ENCODE results near the gene ARHGAP26.
"Not testable (repeated sequence)": the region's sequence is repeated elsewhere in the genome, so short reads cannot be mapped to it uniquely, and the experiment has no call there.

Gene ARHGAP26

GRCh38 chr5:143200781-143201398, 430.7 kb downstream of the ARHGAP26 start:
- no peak for DNase-seq

GRCh38 chr5:143201589-143201988, 431.4 kb downstream of the ARHGAP26 start:
- no peak for DNase-seq

GRCh38 chr5:143203301-143203956, 433.3 kb downstream of the ARHGAP26 start:
- DNase-seq = not testable (repeated sequence)

GRCh38 chr5:143204474-143205246, 434.5 kb downstream of the ARHGAP26 start:
- DNase-seq = no peak

- DNase-seq = no peak
Measured at GRCh38 chr5:143205386-143205785, 435.2 kb downstream of the ARHGAP26 start.

- DNase-seq = no peak
Measured at GRCh38 chr5:143205883-143206195, 435.7 kb downstream of the ARHGAP26 start.

- DNase-seq = no peak
Measured at GRCh38 chr5:143206196-143207053, 436.2 kb downstream of the ARHGAP26 start.

GRCh38 chr5:143207058-143207457, 436.9 kb downstream of the ARHGAP26 start:
- DNase-seq = no peak

- DNase-seq = no peak
Measured at GRCh38 chr5:143207563-143208364, 437.6 kb downstream of the ARHGAP26 start.

- no peak for DNase-seq
Measured at GRCh38 chr5:143208365-143208641, 438.1 kb downstream of the ARHGAP26 start.

GRCh38 chr5:143208781-143209510, 438.8 kb downstream of the ARHGAP26 start:
- DNase-seq = no peak

GRCh38 chr5:143209881-143210395, 439.8 kb downstream of the ARHGAP26 start:
- no peak for DNase-seq

- no peak for DNase-seq
Measured at GRCh38 chr5:143210576-143210975, 440.4 kb downstream of the ARHGAP26 start.

- DNase-seq = no peak
Measured at GRCh38 chr5:143212261-143212660, 442.1 kb downstream of the ARHGAP26 start.

- DNase-seq = no peak
Measured at GRCh38 chr5:143213231-143213850, 443.2 kb downstream of the ARHGAP26 start.

GRCh38 chr5:143213851-143214363, 443.7 kb downstream of the ARHGAP26 start:
- DNase-seq = no peak

GRCh38 chr5:143214458-143214857, 444.3 kb downstream of the ARHGAP26 start:
- DNase-seq = no peak

GRCh38 chr5:143214890-143215289, 444.7 kb downstream of the ARHGAP26 start:
- DNase-seq = no peak

- no peak for DNase-seq
Measured at GRCh38 chr5:143215690-143216089, 445.5 kb downstream of the ARHGAP26 start.

- no peak for DNase-seq
Measured at GRCh38 chr5:143216211-143216610, 446.0 kb downstream of the ARHGAP26 start.

All from stimulated activated CD4-positive, alpha-beta T cell treated with anti-CD3 and anti-CD28 coated beads, Interleukin-4, amount 100 ng/mL, for 24 hours (primary cell).